ENCODE data around the gene POU3F3. TPM values are rescaled to one million over a fixed set of nuclear protein-coding genes. Genes with fewer than 3 reads are reported as not detected.

Gene POU3F3
- total and polyA plus RNA-seq, 2 of the 8 experiments (the other 6 are each of a cell fraction or from before 2014, with no cell fraction given): 0.09 TPM; not detected in 1

DNA sequence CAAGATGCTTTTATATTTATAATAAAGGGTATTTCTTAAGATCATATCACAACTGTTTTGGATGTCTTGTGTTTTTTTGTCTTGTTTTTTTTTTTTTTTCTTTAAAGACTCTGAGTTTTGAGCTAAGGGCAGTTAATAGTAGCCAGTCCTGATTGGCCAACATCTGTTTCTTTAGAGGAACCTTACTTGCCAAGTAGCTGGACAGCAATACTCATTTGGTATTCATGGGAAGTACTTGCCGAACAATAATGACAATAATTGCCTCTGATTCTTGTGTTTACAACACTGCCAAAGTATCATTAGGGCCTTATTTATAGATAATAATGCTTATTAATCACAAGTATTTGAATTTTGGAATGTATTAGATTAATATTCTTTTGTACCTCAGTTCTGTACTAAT is 17.1 kb upstream of the POU3F3 start:
- H2AFZ ChIP-seq (ENCODE audit: low read length): no peak overlapping the region
- FAIRE-seq (no peak), DNase-seq (ENCODE audit: low read depth in 1 of 2, low spot score in 2 of 2) (no peak)
- no peak overlapping the region for H4K91ac ChIP-seq (replicated peaks; ENCODE audit: insufficient read length, low read length)
- H3K4me3 ChIP-seq (ENCODE audit: extremely low read depth in 1 of 4, insufficient read depth in 2 of 4, low read depth in 3 of 4, low read length in 4 of 4): no peak overlapping the region
- no peaks in the 10 kb centered on the region for H3K79me2 ChIP-seq (ENCODE audit: control insufficient read depth in 1 of 2, insufficient read depth in 2 of 2, low read length in 2 of 2)
- no peaks in the 10 kb centered on the region for H3K79me1 ChIP-seq (ENCODE audit: low read depth, low read length)
- H3K18ac ChIP-seq (ENCODE audit: extremely low read depth, low read length): no peak overlapping the region
- H2BK20ac ChIP-seq (ENCODE audit: low read length): no peak overlapping the region
- H3K56ac ChIP-seq (replicated peaks; ENCODE audit: insufficient read length, low read depth, low read length): no peak overlapping the region
- H2BK120ac ChIP-seq (replicated peaks; ENCODE audit: low read depth, low read length): no peak overlapping the region
- H3K27me3 ChIP-seq (replicated peaks in 1 of 4; ENCODE audit: control insufficient read depth in 3 of 4, extremely low read depth in 1 of 4, insufficient read depth in 3 of 4, low read length in 3 of 4): peaks cover 4 to 12% (median 8%) of the 10 kb centered on the region in 4 experiments; a peak in 6 of 7 replicates
- H3K4me1 ChIP-seq (replicated peaks in 1 of 4; ENCODE audit: control insufficient read depth in 3 of 4, insufficient read depth in 4 of 4, low read length in 3 of 4): no peaks in the 10 kb centered on the region
- ChIA-PET POLR2A (ENCODE audit: partially characterized antibody) (no interaction called here), CTCF (ENCODE audit: partially characterized antibody) (interaction anchor here (0.9 to 2.7 kb wide), 5 partner anchors 9 to 129 kb away, joined by 3 to 13 read pairs (median 5); no protein-coding TSS in a partner anchor)
- H4K8ac ChIP-seq (ENCODE audit: extremely low read depth, insufficient read depth, low read length): no peak overlapping the region
- 75% methylated on average over 1 of the region's 1 CpG; no CpG with 5 or more reads in 1 of the 2 experiments for WGBS, 2 experiments (ENCODE audit: extremely low coverage in 1 of 2, insufficient coverage in 1 of 2, insufficient read length in 1 of 2, insufficient replicate concordance in 2 of 2, low coverage in 1 of 2, low lambda C conversion rate in 2 of 2, missing lambda C conversion rate in 1 of 2)
- no peak overlapping the region for H3K4ac ChIP-seq (replicated peaks; ENCODE audit: insufficient read length, low read depth, low read length)
- H2AK5ac ChIP-seq (ENCODE audit: low read depth, low read length): no peak overlapping the region
- H3K27ac ChIP-seq (ENCODE audit: low read depth, low read length): no peak overlapping the region
- H3K36me3 ChIP-seq (ENCODE audit: control insufficient read depth in 2 of 4, insufficient read depth in 4 of 4, low read length in 3 of 4): no peaks in the 10 kb centered on the region
- no peak overlapping the region for H2BK15ac ChIP-seq (ENCODE audit: low read length)
- H2BK5ac ChIP-seq (ENCODE audit: low read depth, low read length): no peak overlapping the region
- H4K5ac ChIP-seq (ENCODE audit: insufficient read length, low read depth, low read length): no peak overlapping the region
- no peak overlapping the region for H3K9ac ChIP-seq (replicated peaks in 1 of 4; ENCODE audit: extremely low read depth in 1 of 4, low read depth in 3 of 4, low read length in 3 of 4)
- no peak overlapping the region for H3K4me2 ChIP-seq (ENCODE audit: insufficient read depth in 1 of 2, low read depth in 2 of 2, low read length in 2 of 2)
- no peak overlapping the region for H3K23ac ChIP-seq (ENCODE audit: insufficient read length)
- H3K23me2 ChIP-seq (ENCODE audit: low read depth, low read length): no peaks in the 10 kb centered on the region
- no peaks in the 10 kb centered on the region for H4K20me1 ChIP-seq (replicated peaks in 1 of 2; ENCODE audit: control insufficient read depth in 1 of 2, insufficient read depth in 2 of 2, low read length in 2 of 2)
- H3K14ac ChIP-seq (ENCODE audit: insufficient read length): no peak overlapping the region
- no peak for TF ChIP-seq TBP (IDR thresholded peaks at IDR 0.05; ENCODE audit: low read depth, low read length)
- no peak for TF ChIP-seq SP1 (IDR thresholded peaks at IDR 0.05; ENCODE audit: low read depth, low read length)
- no peak for TF ChIP-seq POU5F1 (IDR thresholded peaks at IDR 0.05; ENCODE audit: low read depth, low read length)
- TF ChIP-seq EZH2 (IDR thresholded peaks at IDR 0.05; ENCODE audit: low read depth, low read length, severe bottlenecking): no peak
- TF ChIP-seq TAF7 (optimal IDR thresholded peaks at IDR 0.05; ENCODE audit: borderline replicate concordance, low read depth, low read length): no peak
- no peak for TF ChIP-seq SIN3A (conservative IDR thresholded peaks at IDR 0.05 in 1 of 2, IDR thresholded peaks at IDR 0.05 in 1 of 2; ENCODE audit: low read depth in 1 of 2, low read length in 2 of 2)
- no peak for TF ChIP-seq E2F6 (IDR thresholded peaks at IDR 0.05)
- no peaks in the 10 kb centered on the region for H3K9me3 ChIP-seq (ENCODE audit: insufficient read depth in 2 of 2, low read depth in 1 of 2, low read length in 1 of 2)
- H2BK12ac ChIP-seq (ENCODE audit: low read depth, low read length): no peak overlapping the region
